GM12891 (cell line): Measurements from ENCODE around the gene ST3GAL4.

Experiments
- PAX5 ChIP-seq: IDR thresholded peaks from 2 replicates; pipeline ENCODE4 v1.6.1; 2011; ENCODE audit warnings: low read length, moderate library complexity, mild to moderate bottlenecking; ENCODE audit not compliant: insufficient read depth, severe bottlenecking
- POLR2A ChIP-seq: IDR thresholded peaks from 2 replicates; pipeline ENCODE4 v1.6.1; 2011; ENCODE audit warnings: low read depth, low read length, control low read depth
- POLR2AphosphoS5 ChIP-seq: IDR thresholded peaks from 2 replicates; pipeline ENCODE4 v1.6.1; 2011; ENCODE audit warnings: low read depth, low read length, control low read depth
- SPI1 ChIP-seq: IDR thresholded peaks from 2 replicates; pipeline ENCODE4 v1.6.1; 2011; ENCODE audit warnings: low read depth, low read length, control low read depth
- TAF1 ChIP-seq: IDR thresholded peaks from 2 replicates; pipeline ENCODE4 v1.6.1; 2011; ENCODE audit warnings: low read depth, low read length, control low read depth

GRCh38 chr11:126339073-126339862 lies 16.2 kb upstream of the ST3GAL4 start:
- TF ChIP-seq POLR2A (no peak), TAF1 (no peak), POLR2AphosphoS5 (no peak), SPI1 (no peak), PAX5 (no peak)
